ENCODE data around the gene UBE2D2.
A peak's percentile ranks its signal among the peaks of the same experiment; 100 is the strongest.

DNA sequence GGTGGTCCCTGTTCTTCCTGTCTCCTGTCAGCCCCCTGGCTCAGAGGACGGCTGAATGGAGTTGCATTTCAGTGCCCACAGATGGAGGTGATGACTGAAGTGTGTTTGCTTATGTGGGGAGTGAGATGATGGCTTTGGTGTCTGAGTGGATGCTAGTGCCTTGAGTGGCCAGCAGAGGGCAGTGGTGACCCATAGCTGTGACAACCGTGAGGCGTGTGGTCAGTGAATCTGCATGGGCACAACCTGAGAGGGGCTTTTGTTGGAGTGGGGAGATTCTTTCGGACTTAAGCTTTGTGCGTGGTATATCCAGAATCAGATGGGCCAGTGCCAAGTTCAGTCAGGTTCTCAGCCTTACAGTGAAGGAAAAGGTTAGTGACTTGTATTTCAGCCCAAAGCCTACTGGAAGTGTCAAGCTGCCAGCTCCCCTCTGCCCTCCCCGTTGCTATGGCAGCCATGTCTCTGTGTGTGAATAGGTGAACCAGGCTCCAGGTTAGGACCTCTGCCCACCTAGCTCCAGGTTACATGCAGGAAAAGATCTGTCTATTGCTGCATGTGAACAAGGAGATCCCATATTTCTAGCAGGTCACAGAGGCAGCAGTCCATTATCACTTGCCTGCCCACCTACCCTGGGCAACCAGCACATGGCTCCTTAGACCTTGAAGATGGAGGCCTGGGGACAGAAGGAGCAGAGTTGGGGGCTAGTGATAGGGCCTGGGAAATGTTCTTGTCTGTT lies 72.3 kb downstream of the UBE2D2 start:
- TF ChIP-seq, protein P1, sequence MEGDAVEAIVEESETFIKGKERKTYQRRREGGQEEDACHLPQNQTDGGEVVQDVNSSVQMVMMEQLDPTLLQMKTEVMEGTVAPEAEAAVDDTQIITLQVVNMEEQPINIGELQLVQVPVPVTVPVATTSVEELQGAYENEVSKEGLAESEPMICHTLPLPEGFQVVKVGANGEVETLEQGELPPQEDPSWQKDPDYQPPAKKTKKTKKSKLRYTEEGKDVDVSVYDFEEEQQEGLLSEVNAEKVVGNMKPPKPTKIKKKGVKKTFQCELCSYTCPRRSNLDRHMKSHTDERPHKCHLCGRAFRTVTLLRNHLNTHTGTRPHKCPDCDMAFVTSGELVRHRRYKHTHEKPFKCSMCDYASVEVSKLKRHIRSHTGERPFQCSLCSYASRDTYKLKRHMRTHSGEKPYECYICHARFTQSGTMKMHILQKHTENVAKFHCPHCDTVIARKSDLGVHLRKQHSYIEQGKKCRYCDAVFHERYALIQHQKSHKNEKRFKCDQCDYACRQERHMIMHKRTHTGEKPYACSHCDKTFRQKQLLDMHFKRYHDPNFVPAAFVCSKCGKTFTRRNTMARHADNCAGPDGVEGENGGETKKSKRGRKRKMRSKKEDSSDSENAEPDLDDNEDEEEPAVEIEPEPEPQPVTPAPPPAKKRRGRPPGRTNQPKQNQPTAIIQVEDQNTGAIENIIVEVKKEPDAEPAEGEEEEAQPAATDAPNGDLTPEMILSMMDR (IDR thresholded peaks at IDR 0.05): peak; percentile 96 to 99 (median 98)
- no peak for TF ChIP-seq POLR2A (IDR thresholded peaks at IDR 0.05)
- TF ChIP-seq EP300 (IDR thresholded peaks at IDR 0.05): no peak
